PC-3 (cell line): Measurements from ENCODE around the gene KCNG2. TPM values are rescaled to one million over a fixed set of nuclear protein-coding genes. Genes with fewer than 3 reads are reported as not detected.

Experiments used
- ATAC-seq: fragments of 200-7000 bp; cut with Tn5 transposase; 2 replicates; pipeline ENCODE4 v1.9.1; 2020; ENCODE audit warnings: mild to moderate bottlenecking, moderate library complexity
- BruUV-seq: library from RNA; stranded (reverse); fragments of 400-500 nt; replicated peaks from 2 replicates; lab custom pipeline; 2021; lab: Mats Ljungman, UMichigan
- CTCF ChIA-PET: fragments of 300-600 bp; sonication (Branson Sonifier 250); formaldehyde crosslinking; loops from one replicate; lab custom pipeline; 2022; ENCODE audit warnings: antibody characterized with exemption; lab: Charles Lee
- POLR2A ChIA-PET: fragments of 300-600 bp; sonication (Branson Sonifier 250); formaldehyde crosslinking; loops from one replicate; lab custom pipeline; 2022; ENCODE audit warnings: antibody characterized with exemption; ENCODE audit not compliant: unreplicated experiment; lab: Charles Lee
- DNase-seq: peaks from one replicate; pipeline ENCODE4 v3.0.0-alpha.2; 2015
- H2AFZ ChIP-seq: fragments of 300-600 bp; sonication (generic); 2 replicates; pipeline ENCODE4 v1.6.0; 2016; ENCODE audit warnings: antibody characterized with exemption, low read length
- H3F3A ChIP-seq: fragments of 300-600 bp; sonication (generic); one replicate; pipeline ENCODE4 v1.6.0; 2017; ENCODE audit warnings: antibody characterized with exemption, low read length, control low read depth, mild to moderate bottlenecking; ENCODE audit not compliant: unreplicated experiment
- H3K27ac ChIP-seq: fragments of 300-600 bp; sonication (generic); 2 replicates; pipeline ENCODE4 v1.5.1; 2016; ENCODE audit warnings: mild to moderate bottlenecking, low read length
- H3K27me3 ChIP-seq: fragments of 300-600 bp; sonication (generic); 2 replicates; pipeline ENCODE4 v1.6.1; 2016; ENCODE audit warnings: low read length, mixed read lengths
- H3K36me3 ChIP-seq: fragments of 300-600 bp; sonication (generic); 2 replicates; pipeline ENCODE4 v1.6.1; 2016; ENCODE audit warnings: low read depth, mixed run types, low read length, mixed read lengths
- H3K4me1 ChIP-seq: fragments of 300-600 bp; sonication (generic); 2 replicates; pipeline ENCODE4 v1.5.1; 2016; ENCODE audit warnings: low read length; ENCODE audit not compliant: insufficient read depth
- H3K4me2 ChIP-seq: fragments of 300-600 bp; sonication (generic); 2 replicates; pipeline ENCODE4 v1.6.0; 2016; ENCODE audit warnings: low read length
- H3K4me3 ChIP-seq: fragments of 300-600 bp; sonication (generic); 2 replicates; pipeline ENCODE4 v1.5.1; 2016; ENCODE audit warnings: mild to moderate bottlenecking, low read length, mixed read lengths
- H3K79me2 ChIP-seq: fragments of 300-600 bp; sonication (generic); 2 replicates; pipeline ENCODE4 v1.6.1; 2017; ENCODE audit warnings: low read length, mixed read lengths
- H3K9ac ChIP-seq: fragments of 300-600 bp; sonication (generic); 2 replicates; pipeline ENCODE4 v1.6.0; 2016; ENCODE audit warnings: mild to moderate bottlenecking, low read length
- H3K9me2 ChIP-seq: fragments of 300-600 bp; sonication (generic); replicated peaks from 2 replicates; pipeline ENCODE4 v1.6.1; 2016; ENCODE audit warnings: mixed run types, low read length, mixed read lengths
- H3K9me3 ChIP-seq: fragments of 300-600 bp; sonication (generic); 2 replicates; pipeline ENCODE4 v1.6.1; 2016; ENCODE audit warnings: low read length, mixed read lengths
- H4K20me1 ChIP-seq: fragments of 300-600 bp; sonication (generic); 2 replicates; pipeline ENCODE4 v1.6.1; 2016; ENCODE audit warnings: low read length, mixed read lengths
- CTCF ChIP-seq: fragments of 300-600 bp; sonication (generic); conservative IDR thresholded peaks from 2 replicates; pipeline ENCODE4 v1.5.1; 2017; ENCODE audit warnings: antibody characterized with exemption, low read depth, mild to moderate bottlenecking, low read length
- EZH2 ChIP-seq: fragments of 300-600 bp; sonication (generic); IDR thresholded peaks from one replicate; pipeline ENCODE4 v1.6.1; 2017; ENCODE audit warnings: antibody characterized with exemption, mild to moderate bottlenecking, low read length; ENCODE audit not compliant: unreplicated experiment
- EZH2phosphoT487 ChIP-seq: fragments of 300-600 bp; sonication (generic); IDR thresholded peaks from 2 replicates; pipeline ENCODE4 v1.6.1; 2018; ENCODE audit warnings: mild to moderate bottlenecking, antibody characterized with exemption, low read length, borderline replicate concordance
- intact Hi-C: fragments of 100-400 bp; cut with micrococcal nuclease; formaldehyde crosslinking; loops from 2 replicates; pipeline ENCODE4 v1.9.0; 2023
- total RNA-seq: library from RNA; depleted of rRNA; stranded (reverse); fragments of >200 nt; gene quantifications from 2 replicates; pipeline ENCODE4 v1.2.3, GENCODE V29; 2014

KCNG2 gene
- total RNA-seq, 1 experiment from 2014 or later = not detected

- ChIA-PET CTCF (no interaction called here), POLR2A (no interaction called here)
- TF ChIP-seq EZH2phosphoT487 (no peak), CTCF (no peak), EZH2 (no peak)
- DNase-seq (no peak), ATAC-seq (no peak)
- no TSS peak for BruUV-seq
- Histone ChIP-seq H3K4me1 (no peaks in the 10 kb centered on the region), H3K9me3 (no peaks in the 10 kb centered on the region), H3F3A (no peaks in the 10 kb centered on the region), H3K27ac (no peak overlapping the region), H2AFZ (no peak overlapping the region), H3K27me3 (no peaks in the 10 kb centered on the region), H3K9me2 (no peaks in the 10 kb centered on the region), H3K36me3 (no peaks in the 10 kb centered on the region), H4K20me1 (no peaks in the 10 kb centered on the region), H3K4me2 (no peak overlapping the region), H3K79me2 (no peaks in the 10 kb centered on the region), H3K9ac (no peak overlapping the region), H3K4me3 (no peak overlapping the region)
- intact Hi-C loops = no loop called here
These were observed 28.2 kb downstream of the KCNG2 start for GRCh38 chr18:79825913-79826312.

- POLR2A ChIA-PET = no interaction called here
- ATAC-seq = no peak
- H3K4me3 ChIP-seq = no peak overlapping the region
These were observed 29.2 kb downstream of the KCNG2 start for GRCh38 chr18:79826966-79827365.

More at GRCh38 chr18:79826966-79827365, 29.2 kb downstream of the KCNG2 start:
- Histone ChIP-seq H4K20me1 (no peaks in the 10 kb centered on the region), H2AFZ (no peak overlapping the region), H3K9me2 (no peaks in the 10 kb centered on the region), H3K27me3 (no peaks in the 10 kb centered on the region), H3K4me1 (no peaks in the 10 kb centered on the region), H3K4me2 (no peak overlapping the region), H3K9me3 (no peaks in the 10 kb centered on the region), H3F3A (no peaks in the 10 kb centered on the region), H3K9ac (no peak overlapping the region), H3K36me3 (no peaks in the 10 kb centered on the region), H3K79me2 (no peaks in the 10 kb centered on the region), H3K27ac (no peak overlapping the region)
- no peak for TF ChIP-seq EZH2
- TF ChIP-seq CTCF = 0 out of 2 replicates have a peak, but pooled peaks have one; percentile 14
- CTCF ChIA-PET = no interaction called here
- intact Hi-C loops = no loop called here
- no TSS peak for BruUV-seq
- no peak for DNase-seq
